SK-MEL-5 (cell line): ENCODE data around the gene ATP10B. TPM values are rescaled to one million over a fixed set of nuclear protein-coding genes. Genes with fewer than 3 reads are reported as not detected.
"Not testable (repeated sequence)": the region's sequence is repeated elsewhere in the genome, so short reads cannot be mapped to it uniquely, and the experiment has no call there.

Source experiments
- DNase-seq: peaks from one replicate; pipeline ENCODE4 v3.0.0-alpha.2; 2016; ENCODE audit warnings: low read depth, low spot score
- in situ Hi-C: cut with HindIII; loops from 2 replicates; pipeline ENCODE4 v1.10.0; 2016; ENCODE audit warnings: low sequenced_read_pairs, high pct_unique_total_duplicates, low pct_unique_long_range_greater_than_20kb
- polyA plus RNA-seq, 2 experiments: library from polyadenylated mRNA; depleted of rRNA; stranded (reverse); fragments of >200 nt; gene quantifications; 2 replicates each; pipeline ENCODE4 v1.2.3, GENCODE V29; 2015
- total RNA-seq: library from RNA; depleted of rRNA; stranded (reverse); fragments of >200 nt; shearing (Covaris generic); gene quantifications from 2 replicates; pipeline ENCODE4 v1.2.3, GENCODE V29; 2014; rRNA removed

Gene ATP10B, protein sequence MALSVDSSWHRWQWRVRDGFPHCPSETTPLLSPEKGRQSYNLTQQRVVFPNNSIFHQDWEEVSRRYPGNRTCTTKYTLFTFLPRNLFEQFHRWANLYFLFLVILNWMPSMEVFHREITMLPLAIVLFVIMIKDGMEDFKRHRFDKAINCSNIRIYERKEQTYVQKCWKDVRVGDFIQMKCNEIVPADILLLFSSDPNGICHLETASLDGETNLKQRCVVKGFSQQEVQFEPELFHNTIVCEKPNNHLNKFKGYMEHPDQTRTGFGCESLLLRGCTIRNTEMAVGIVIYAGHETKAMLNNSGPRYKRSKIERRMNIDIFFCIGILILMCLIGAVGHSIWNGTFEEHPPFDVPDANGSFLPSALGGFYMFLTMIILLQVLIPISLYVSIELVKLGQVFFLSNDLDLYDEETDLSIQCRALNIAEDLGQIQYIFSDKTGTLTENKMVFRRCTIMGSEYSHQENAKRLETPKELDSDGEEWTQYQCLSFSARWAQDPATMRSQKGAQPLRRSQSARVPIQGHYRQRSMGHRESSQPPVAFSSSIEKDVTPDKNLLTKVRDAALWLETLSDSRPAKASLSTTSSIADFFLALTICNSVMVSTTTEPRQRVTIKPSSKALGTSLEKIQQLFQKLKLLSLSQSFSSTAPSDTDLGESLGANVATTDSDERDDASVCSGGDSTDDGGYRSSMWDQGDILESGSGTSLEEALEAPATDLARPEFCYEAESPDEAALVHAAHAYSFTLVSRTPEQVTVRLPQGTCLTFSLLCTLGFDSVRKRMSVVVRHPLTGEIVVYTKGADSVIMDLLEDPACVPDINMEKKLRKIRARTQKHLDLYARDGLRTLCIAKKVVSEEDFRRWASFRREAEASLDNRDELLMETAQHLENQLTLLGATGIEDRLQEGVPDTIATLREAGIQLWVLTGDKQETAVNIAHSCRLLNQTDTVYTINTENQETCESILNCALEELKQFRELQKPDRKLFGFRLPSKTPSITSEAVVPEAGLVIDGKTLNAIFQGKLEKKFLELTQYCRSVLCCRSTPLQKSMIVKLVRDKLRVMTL (N-terminal part only)
- 4.3 and 7.0 TPM in 2 replicates for total RNA-seq
- 3.2 and 5.1 TPM in 2 replicates for polyA plus RNA-seq (2015; cell fraction: cytosol; rRNA removed)
- 16.3 and 31.7 TPM in 2 replicates for polyA plus RNA-seq (2015; cell fraction: nucleus; rRNA removed)

DNA sequence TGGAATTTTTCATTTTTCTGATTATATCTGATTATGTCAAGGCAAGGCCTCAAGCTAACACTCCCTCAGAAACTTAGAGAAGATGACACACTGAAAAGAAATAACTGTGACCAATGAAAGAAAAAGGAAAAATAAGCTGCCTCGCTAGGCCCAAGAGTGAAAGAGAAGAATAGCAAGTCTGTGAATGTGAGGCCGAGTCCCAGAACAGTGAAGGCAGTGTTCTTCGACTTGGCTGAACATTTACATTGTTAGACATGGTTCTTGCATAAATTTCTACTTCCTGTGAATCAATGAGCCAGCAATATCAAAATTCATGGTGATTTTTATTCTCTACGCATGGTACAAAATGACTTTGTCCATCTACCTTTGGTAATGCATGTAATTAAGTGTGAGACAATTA lies at the start of gene ATP10B:
Gene ATP10B, minus strand, starts transcription at position 163 of the 400 bp plus-strand sequence. CDS start 164,137 bp downstream, outside the sequence.
- in situ Hi-C loops, result no loop called here
- DNase-seq, result peak; percentile 81

DNA sequence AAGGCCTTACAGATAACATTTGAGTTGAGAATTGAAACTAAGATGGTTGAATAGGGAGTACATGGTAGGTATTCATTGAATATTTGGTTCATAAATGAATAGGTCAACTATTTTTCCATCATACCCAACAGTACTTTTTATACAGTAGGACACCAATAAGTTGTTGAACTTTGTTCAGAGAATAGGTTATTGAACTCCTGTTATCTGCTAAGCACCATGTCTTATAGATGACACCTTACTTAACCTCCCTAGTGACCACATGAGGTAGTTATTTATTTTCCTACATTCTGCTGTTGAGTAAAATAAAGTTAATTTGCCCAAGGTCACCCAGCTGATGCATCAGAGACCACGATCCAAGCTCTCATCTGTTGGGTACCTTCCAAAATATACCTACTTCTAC lies 49.6 kb upstream of the ATP10B start:
- in situ Hi-C loops, result no loop called here
- DNase-seq, result no peak

DNA sequence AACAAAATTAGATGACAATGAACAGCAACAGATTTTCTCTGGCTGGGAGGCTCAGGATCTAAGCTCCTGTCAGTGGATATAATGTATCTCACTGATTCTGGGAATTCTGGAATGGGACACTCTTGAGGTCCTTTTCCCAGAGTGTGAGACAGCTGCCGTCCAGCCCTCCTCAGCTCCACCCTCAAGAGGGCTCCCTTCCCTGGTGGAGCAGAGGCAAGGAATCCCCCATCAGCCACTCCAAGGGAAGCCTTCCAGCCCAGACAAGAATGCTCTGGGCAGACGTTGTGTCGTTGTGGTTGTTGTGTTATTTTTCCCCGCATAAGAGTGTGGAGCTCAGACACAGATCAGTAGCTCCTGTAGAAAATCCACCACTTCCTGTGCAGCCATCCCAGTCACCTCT lies 47.7 kb upstream of the ATP10B start:
- in situ Hi-C loops, result no loop called here
- DNase-seq, result peak; percentile 7

DNA sequence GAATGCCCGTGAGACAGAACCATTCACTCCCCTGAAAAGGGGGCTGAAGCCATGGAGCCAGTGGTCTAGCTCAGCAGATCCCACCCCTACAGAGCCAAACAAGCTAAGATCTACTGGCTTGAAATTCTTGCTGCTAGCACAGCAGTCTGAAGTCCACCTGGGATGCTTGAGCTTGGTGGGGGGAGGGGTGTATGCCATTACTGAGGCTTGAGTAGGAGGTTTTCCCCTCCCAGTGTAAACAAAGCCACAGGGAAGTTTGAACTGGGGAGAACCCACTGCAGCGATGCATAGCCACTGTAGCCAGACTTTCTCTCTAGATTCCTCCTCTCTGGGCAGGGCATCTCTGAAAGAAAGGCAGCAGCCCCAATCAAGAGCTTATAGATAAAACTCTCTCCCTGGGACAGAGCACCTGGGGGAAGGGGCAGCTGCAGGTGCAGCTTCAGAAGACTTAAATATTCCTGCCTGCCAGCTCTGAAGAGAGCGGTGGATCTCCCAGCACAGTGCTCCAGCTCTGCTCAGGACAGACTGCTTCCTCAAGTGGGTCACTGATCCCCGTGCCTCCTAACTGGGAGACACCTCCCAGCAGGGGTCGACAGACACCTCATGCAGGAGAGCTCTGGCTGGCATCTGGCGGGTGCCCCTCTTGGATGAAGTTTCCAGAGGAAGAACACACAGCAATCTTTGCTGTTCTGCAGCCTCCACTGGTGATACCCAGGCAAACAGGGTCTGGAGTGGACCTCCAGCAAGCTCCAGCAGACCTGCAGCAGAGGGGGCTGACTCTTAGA lies 41.4 kb upstream of the ATP10B start:
- in situ Hi-C loops, DNase-seq: not testable (repeated sequence)

DNA sequence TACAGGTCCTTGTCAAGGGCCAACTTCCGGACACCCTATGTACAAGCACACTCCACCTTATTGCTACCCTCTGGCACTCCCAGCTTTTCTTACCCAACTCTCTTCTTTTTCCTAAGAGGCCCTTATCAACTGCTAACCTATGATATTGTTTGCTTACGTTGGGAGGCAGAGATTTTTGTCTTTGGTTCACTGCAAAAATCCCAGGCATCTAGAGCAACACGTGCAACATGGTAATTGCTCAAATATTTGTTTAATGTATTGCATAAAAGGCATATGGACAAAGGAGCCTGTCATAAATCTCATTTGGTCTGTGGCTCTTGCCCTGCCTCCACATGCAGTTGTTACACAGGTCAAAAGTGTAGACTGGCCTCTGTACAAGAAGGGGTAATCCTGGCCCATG lies 35.8 kb upstream of the ATP10B start:
- no peak for DNase-seq
- in situ Hi-C loops, result no loop called here

DNA sequence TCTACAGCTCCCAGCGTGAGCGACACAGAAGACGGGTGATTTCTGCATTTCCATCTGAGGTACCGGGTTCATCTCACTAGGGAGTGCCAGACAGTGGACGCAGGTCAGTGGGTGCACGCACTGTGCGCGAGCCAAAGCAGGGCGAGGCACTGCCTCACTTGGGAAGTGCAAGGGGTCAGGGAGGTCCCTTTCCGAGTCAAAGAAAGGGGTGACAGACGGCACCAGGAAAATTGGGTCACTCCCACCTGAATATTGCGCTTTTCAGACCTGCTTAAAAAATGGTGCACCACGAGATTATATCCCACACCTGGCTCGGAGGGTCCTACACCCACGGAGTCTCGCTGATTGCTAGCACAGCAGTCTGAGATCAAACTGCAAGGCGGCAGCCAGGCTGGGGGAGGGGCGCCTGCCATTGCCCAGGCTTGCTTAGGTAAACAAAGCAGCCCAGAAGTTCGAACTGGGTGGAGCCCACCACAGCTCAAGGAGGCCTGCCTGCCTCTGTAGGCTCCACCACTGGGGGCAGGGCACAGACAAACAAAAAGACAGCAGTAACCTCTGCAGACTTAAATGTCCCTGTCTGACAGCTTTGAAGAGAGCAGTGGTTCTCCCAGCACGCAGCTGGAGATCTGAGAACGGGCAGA lies 21.7 kb upstream of the ATP10B start:
- DNase-seq, in situ Hi-C loops: not testable (repeated sequence)

DNA sequence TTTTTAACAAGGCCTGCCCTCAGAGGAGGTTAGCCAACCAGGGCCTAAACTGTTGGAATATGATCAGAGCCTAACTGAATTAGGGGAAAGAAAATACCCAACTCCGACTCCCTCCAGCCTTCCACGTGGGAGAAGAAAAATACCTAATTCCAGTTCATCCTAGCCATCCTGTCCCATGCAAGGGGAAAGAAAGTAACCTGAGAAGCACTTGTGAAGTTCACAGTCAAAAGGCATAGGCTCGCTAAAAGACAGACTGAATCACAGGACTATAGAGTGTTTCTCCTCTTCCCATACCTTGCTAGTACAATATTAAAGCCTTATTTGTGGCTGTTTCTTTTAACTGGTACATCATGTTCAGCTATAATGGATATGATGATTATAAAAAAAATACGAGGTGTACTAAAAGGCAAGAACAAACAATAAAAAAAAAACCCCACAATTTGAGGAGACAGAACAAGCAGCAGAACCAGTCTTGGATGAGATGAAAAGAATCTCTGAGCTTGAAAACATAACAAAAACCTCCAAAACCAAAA lies 18.0 kb upstream of the ATP10B start:
- DNase-seq, result no peak
- in situ Hi-C loops, result no loop called here

DNA sequence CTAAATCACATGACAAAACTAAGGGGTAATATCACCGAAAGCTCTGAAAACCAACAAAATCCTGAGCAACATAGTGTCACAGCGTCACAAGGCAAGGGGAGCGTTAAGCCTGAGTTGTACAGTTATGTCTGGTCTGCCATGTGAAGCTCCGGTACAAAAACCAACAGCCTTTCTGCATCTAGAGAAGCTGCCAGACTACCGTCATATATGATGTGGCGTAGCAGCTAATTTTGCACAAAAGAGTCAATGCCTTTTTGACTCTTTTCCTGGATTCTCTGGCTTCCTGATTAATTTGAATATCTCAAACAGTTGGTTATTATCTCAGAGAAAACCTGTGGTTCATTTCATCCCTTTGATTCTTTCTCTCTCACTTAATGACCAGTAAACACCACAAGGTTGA lies 16.0 kb upstream of the ATP10B start:
- DNase-seq, result no peak
- in situ Hi-C loops, result no loop called here

DNA sequence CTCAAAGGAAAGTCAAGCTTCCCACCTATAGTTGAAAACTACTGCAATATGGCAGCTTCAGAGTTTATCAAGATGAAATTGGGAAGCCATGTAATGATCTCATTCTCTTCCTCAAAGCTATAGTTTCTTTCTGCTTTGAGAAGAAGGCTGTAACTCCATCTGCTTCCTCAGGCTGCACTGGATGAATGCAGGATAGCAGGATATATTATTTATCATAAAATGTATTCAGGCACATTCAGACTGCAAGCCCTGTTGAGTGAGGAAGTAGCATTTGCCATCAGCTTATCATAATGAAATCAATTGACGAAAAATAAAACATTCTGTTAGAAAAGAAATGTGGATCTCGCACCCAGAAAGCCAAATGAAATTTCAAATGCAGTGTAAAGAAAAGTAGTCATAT lies 560 bp downstream of the ATP10B start:
- in situ Hi-C loops, result no loop called here
- DNase-seq, result no peak

DNA sequence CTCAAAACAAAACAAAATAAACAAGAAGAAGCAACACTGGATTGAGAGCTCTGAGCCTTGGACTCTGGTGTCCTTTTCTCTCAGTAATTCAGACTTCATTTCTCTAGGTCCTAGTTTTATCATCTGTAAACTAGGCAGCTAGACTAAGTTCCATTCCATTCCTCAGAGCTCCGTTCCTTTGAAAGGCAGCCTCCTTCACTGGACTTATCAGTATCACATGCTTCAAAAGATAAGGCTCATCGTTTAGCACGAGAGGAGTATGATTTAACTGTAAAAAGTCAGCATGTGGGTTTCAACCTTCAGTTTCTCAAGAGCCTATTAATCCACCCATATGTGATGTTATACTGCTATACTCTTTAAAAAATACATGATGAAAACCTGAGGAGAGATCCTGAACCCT lies 1.6 kb downstream of the ATP10B start:
- DNase-seq, result no peak
- in situ Hi-C loops, result no loop called here

DNA sequence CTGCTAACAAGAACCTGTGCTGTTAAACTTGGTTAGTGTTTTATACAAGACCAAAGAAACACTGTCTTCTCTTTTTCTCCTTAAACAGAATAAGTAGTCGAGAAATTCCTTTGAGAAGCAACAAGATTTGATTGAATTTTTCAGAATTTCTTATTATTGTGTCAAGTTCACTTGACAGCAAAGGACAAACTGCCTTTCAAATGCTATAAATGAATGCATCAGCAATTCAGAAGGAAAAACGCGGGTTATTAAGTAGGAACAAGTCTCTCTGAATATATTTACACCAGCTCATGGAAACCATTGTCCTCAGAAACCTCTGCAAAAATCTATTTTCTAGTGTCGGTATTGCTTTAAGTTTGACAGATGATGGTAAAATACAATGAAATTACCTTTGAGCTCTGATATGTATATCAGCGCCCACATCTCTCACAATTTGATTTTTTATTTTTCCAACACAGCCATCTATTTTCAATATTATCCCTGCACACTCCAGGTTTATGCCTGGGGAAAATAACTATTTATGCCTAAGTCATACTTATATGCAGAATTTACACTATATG lies 4.4 kb downstream of the ATP10B start:
- in situ Hi-C loops, result no loop called here
- DNase-seq, result no peak

DNA sequence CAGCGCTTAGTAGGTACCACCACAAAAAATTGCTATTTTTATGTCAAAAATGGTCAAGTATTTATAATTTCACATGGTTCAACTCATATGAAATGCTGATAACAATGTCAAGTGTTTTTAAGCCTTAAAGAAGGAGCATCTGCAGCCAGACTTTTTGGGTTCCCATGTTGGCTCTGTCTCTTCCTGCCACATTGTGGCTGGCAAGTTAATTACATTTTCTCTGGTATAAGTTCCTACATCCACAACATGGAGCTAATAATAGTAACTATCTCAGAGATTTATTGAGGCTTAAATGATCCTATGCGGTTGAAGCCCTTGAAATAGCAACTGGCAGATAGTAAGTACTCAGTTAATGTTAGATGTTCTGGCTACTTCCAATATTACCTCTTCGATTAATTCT lies 5.4 kb downstream of the ATP10B start:
- peak; percentile 18 for DNase-seq
- in situ Hi-C loops, result no loop called here

DNA sequence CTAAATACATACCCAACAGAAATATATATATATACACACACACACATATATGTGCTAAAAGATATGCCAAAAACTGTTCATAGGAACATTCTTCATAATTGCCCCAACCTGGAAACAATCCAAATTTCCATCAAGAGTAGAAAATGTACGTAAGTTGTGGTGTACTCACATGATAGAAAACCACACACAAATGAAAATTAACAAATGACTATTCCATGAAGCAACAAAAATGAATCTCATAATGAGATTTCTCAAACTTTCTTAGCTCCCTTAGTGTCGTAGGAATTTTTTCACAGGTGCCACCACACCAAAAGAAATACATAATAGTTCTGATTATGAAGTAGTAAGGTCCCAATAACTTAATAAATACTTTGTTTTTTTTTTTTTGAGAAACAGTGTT lies 7.8 kb downstream of the ATP10B start:
- in situ Hi-C loops, result no loop called here
- no peak for DNase-seq

DNA sequence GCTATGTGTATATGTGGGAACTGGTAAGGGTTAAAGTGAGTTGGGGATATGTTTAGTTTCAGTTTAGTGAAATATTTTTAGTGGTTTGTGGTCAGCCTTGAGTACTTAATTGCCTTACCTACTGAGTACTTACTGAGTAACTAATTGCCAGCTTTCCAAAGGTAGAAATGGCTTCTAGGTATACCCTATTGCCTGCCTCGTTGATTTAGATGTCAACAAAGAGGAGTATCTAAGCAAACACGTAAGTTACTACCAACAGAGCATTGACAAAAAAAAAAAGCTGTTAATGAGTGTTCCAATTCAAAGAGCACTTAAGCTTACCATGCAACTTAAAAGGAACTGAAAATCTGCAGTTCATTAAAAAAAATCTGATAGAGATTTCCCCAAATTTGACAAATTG lies 8.8 kb downstream of the ATP10B start:
- in situ Hi-C loops, result no loop called here
- no peak for DNase-seq

DNA sequence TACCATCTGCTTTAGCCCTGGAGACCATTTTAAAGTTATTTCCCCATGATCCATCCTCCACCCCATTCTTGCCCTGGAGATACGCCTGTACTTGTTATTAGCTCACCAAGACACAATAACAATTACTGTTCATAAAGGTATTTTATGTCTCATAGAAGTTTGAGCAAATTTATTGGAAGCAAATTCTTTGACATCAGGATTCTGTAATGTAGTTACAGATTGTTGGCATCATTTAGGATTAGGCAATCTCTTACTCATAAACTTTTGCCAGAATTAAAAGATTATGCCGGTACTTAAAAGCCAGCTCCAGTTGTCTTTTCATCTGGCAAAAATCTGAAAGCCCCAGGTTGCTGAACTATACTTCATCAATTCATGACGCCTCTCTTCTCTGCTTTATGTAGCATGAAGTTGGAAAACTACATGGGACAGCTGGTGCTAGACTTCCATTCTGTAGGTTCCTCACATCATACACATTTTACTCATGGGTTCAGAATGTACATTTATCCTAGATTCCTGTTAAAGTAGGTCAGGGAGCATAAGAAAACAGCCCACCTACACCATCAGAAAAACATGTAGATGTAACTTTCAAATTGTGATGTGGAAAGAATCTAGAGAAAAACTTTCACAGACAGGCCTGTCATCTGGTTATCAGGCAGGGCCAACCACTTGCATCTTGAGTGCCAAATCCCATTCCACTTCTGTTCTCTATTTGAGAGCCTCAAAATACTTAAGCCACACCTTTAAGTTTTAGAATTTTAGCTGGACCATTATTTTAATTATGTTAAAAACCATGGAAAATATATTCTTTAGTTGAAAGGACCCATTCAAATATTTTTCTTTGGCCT lies 14.0 kb downstream of the ATP10B start:
- no peak for DNase-seq
- in situ Hi-C loops, result no loop called here

DNA sequence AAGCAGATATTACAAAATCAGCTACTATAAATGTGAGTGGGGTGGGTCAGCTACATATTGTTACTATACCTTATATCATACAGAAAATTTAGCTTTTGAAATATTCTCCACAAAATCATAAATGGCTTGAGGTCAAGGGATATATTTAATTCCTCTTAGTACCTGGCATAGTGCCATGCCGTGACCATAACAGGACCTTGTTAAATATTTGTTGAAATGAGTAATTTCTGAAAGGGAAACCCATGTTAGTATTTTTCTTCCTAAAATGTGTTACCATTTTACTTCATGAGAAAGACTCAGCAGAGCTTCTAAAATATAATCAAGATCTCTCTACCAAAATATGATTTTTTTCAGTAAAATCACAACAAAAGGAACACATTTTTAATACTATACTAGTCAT lies 14.8 kb downstream of the ATP10B start:
- in situ Hi-C loops, result no loop called here

More for the DNA sequence above, 14.8 kb downstream of the ATP10B start:
- no peak for DNase-seq
